Tibial nerve (tissue), 3 donors: ENCODE measurements around the gene FRYL.
"Not testable (repeated sequence)": the region's sequence is repeated elsewhere in the genome, so short reads cannot be mapped to it uniquely, and the experiment has no call there.

Source experiments
- CTCF ChIP-seq, 5 experiments: fragments of 200-600 bp in 3 of 5; fragments of 450-650 bp in 2 of 5; sonication (generic) in 3 of 5; IDR thresholded peaks; one replicate each; pipeline ENCODE4 v1.5.1; 2016 to 2019; ENCODE audit warnings: antibody characterized with exemption in 5 of 5, mild to moderate bottlenecking in 3 of 5, moderate library complexity in 2 of 5
- POLR2A ChIP-seq, 2 donors: fragments of 450-650 bp; IDR thresholded peaks; one replicate each; pipeline ENCODE4 v1.6.1; 2017; ENCODE audit warnings: antibody characterized with exemption in 2 of 2, mild to moderate bottlenecking in 2 of 2, moderate library complexity in 2 of 2

DNA sequence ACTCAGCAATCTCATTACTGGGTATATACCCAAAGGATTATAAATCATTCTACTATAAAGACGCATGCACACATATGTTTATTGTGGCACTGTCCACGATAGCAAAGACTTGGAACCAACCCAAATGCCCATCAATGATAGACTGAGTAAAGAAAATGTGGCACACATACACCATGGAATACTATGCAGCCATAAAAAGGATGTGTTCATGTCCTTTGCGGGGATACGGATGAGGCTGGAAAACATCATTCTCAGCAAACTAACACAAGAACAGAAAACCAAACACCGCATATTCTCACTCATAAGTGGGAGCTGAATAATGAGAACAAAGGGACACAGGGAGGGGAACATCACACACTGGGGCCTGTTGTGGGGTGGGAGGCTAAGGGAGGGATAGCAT, 141.5 kb downstream of the FRYL start:
- not testable (repeated sequence) for TF ChIP-seq CTCF, POLR2A (IDR thresholded peaks at IDR 0.05)
